H1 (cell line): ENCODE results near the gene FHIT. TPM values are rescaled to one million over a fixed set of nuclear protein-coding genes. Genes with fewer than 3 reads are reported as not detected.

Experiments
- CHD2 ChIP-seq: IDR thresholded peaks from 2 replicates; pipeline ENCODE4 v1.6.1; 2012; ENCODE audit warnings: low read length, improper control_type of control experiment
- CHD7 ChIP-seq: fragments of 300-600 bp; sonication (generic); IDR thresholded peaks from 2 replicates; pipeline ENCODE4 v1.7.1; 2012; ENCODE audit warnings: low read length, moderate library complexity, mild to moderate bottlenecking, inconsistent platforms; ENCODE audit not compliant: insufficient replicate concordance
- EGR1 ChIP-seq: IDR thresholded peaks from 2 replicates; pipeline ENCODE4 v1.6.1; 2011; ENCODE audit warnings: low read depth, low read length, borderline replicate concordance
- FOSL1 ChIP-seq: IDR thresholded peaks from 2 replicates; pipeline ENCODE4 v1.6.1; 2011; ENCODE audit warnings: mild to moderate bottlenecking, low read depth, low read length, moderate library complexity; ENCODE audit not compliant: insufficient read depth
- KDM5A ChIP-seq: fragments of 200-600 bp; IDR thresholded peaks from 2 replicates; pipeline ENCODE4 v1.7.1; 2012; ENCODE audit warnings: mild to moderate bottlenecking, low read length, inconsistent platforms, mixed read lengths
- RAD21 ChIP-seq, 2 experiments: IDR thresholded peaks in 1 of 2; conservative IDR thresholded peaks in 1 of 2; 2 replicates each; pipeline ENCODE4 v1.6.1; 2011; ENCODE audit warnings: low read depth in 2 of 2, low read length in 2 of 2, improper control_type of control experiment in 1 of 2, inconsistent platforms in 1 of 2, mild to moderate bottlenecking in 1 of 2, moderate library complexity in 1 of 2
- polyA plus RNA-seq, 7 experiments: library from polyadenylated mRNA; depleted of rRNA in 3 of 7; stranded (reverse) in 5 of 7; unstranded in 2 of 7; fragments of >200 nt in 5 of 7; fragments of 200-250 nt in 2 of 7; gene quantifications; 1 replicate in 5 of 7; 2 replicates in 1 of 7; 4 replicates in 1 of 7; pipeline versions ENCODE4 v1.2.1 to v1.2.3, GENCODE V29; 2011 to 2013; ENCODE audit warnings: missing spikeins in 2 of 7, mixed read lengths in 2 of 7
- total RNA-seq: library from RNA; stranded (reverse); fragmentation: NEBNext Ultra II Directional; extraction: Animal tissue kit (Norgen Biotek cat#: 25700); gene quantifications from 2 replicates; pipeline ENCODE4 v1.2.1, GENCODE V29; 2021

The FHIT gene
- total and polyA plus RNA-seq, 2 of the 8 experiments (the other 6 are each of a cell fraction or from before 2014, with no cell fraction given): 1.2 to 3.2 TPM

GRCh38 chr3:61192222-61192621, 59.0 kb downstream of the FHIT start (continued):
- TF ChIP-seq CHD7: no peak
- no peak for TF ChIP-seq FOSL1
- no peak for TF ChIP-seq CHD2
- no peak for TF ChIP-seq KDM5A
- TF ChIP-seq EGR1: no peak
- TF ChIP-seq RAD21 (IDR thresholded peaks at IDR 0.05 in 1 of 2, conservative IDR thresholded peaks at IDR 0.05 in 1 of 2; ENCODE audit: low read depth in 2 of 2, low read length in 2 of 2): no peak
- TF ChIP-seq, all 59 proteins: peak for 0
